ENCODE results near the gene KCMF1. TPM values are rescaled to one million over a fixed set of nuclear protein-coding genes. Genes with fewer than 3 reads are reported as not detected.
A peak's percentile ranks its signal among the peaks of the same experiment; 100 is the strongest.

KCMF1 gene
- total and polyA plus RNA-seq, 9 of the 15 experiments (the other 6 are each of a cell fraction or from before 2014, with no cell fraction given), result 6.8 to 88.2 (median 46.5) TPM

DNA sequence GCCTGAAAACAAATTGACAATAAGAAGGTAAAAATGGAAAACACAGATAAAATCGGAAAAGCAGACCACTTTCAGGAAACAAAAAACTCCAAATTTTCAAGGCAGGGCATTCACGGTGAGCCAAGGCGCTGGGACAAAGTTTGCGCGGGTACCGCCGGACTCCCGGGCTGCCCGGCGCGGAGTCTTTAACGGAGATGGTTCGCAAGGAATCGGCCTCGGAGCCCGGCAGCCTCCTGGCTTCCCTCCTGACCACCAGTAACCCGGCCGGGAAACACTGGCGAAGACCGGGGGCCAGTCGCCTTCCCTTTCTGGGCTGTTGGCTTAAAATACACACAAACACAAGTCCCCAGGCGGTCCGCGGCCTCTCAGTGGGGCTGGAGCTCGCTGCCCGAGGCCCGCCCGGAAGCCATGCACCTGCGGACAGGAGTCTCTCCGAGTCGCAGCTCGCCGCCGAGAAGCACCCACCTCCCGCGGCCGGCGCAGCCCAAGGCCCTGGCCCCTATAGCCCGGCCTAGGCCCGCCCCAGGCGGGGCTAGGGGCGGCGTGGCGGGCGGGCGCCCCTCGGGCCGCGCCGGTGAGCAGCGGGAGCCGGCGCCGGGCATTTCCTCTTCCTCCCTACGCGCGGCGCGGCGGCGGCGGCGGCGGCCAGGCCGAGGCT lies 622 bp upstream of the KCMF1 start (continued):
- TF ChIP-seq ZFX (CRISPR knock-in tag; IDR thresholded peaks at IDR 0.05) (peak; percentile 90), TAF1 (IDR thresholded peaks at IDR 0.05; ENCODE audit: control insufficient read depth, extremely low read depth, insufficient read depth, low read length, severe bottlenecking) (peak; percentile 50), ELF1 (tag; IDR thresholded peaks at IDR 0.05) (peak; percentile 25), ZNF263 (CRISPR knock-in tag; IDR thresholded peaks at IDR 0.05; ENCODE audit: borderline replicate concordance) (peak; percentile 15; the same call in 1 of the 2 replicates)

DNA sequence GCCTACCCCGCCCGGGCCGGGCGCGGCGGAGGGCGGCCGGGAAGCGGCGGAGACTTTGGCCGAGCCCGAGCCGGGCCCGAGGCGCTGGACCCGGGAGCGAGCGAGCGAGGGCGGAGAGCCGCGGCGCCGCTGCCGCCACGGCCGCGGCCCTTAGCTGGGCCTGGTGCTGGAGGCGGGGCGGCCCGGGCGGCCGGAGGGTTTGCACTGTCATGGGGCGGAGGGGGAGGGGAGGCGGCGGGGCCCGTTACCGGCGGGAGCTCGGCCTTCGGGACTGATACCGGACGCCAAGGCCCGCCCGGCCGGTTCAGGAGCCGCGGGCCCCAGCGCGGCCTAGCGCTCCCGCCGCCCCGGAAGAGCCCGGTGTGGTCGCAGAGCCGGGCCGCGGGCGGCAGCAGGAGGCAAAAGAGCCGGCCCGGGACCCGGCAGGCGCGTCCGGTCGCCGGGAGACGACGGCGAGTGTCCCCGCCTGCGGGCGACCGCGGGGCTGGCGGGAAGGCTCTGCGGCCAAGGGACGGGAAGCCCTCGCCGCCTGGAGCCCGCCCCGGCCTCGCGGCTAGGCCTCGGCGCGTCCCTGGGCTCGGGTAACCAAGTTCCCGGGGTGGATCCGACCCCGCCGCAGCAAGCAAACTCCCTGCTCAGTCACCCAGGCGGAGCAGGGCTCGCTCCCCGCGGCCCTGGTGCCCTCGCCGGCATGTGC lies 697 bp downstream of the KCMF1 start:
- peaks cover 12% of the 10 kb centered on the region; the same call in 2 of the 3 replicates for H3K36me3 ChIP-seq (ENCODE audit: control insufficient read depth, insufficient read depth, low read length)
- H3K27ac ChIP-seq (ENCODE audit: extremely low read depth, low read depth, low read length), result peak overlapping the region; percentile 79
- peaks cover 86% of the 10 kb centered on the region for H3K79me2 ChIP-seq (ENCODE audit: control insufficient read depth, insufficient read depth, low read length)
- peaks cover 13 to 16% of the 10 kb centered on the region in 2 experiments; a peak in 3 of 5 replicates for H3K4me1 ChIP-seq (replicated peaks in 1 of 2; ENCODE audit: control insufficient read depth in 2 of 2, insufficient read depth in 2 of 2, low read length in 2 of 2)
- no TSS peak for BruUV-seq (replicated peaks)
- WGBS (ENCODE audit: insufficient coverage, low coverage, missing lambda C conversion rate), result under 1% methylated on average over 47 of the region's 99 CpGs
- peak overlapping the region; percentile 86 for H3K4me2 ChIP-seq (ENCODE audit: insufficient read depth, low read length)
- peaks cover 3% of the 10 kb centered on the region for H3K9me1 ChIP-seq (ENCODE audit: control insufficient read depth, insufficient read depth, low read length)
- in situ Hi-C loops (cut with MboI), result no loop called here
- peak overlapping the region; percentile 91 to 95 for H3K9ac ChIP-seq (ENCODE audit: insufficient read depth in 1 of 2, low read depth in 2 of 2, low read length in 2 of 2)
- H2AFZ ChIP-seq (ENCODE audit: low read depth, low read length), result peak overlapping the region; percentile 16
- ATAC-seq, result peak; percentile 62
- no peaks in the 10 kb centered on the region; the same call in 1 of the 2 replicates for H3K9me3 ChIP-seq (replicated peaks; ENCODE audit: control insufficient read depth, insufficient read depth, low read depth, low read length)
- DNase-seq (ENCODE audit: extremely low read depth in 1 of 4, low spot score in 3 of 4), result peak in 2 of 4 experiments; percentile 70 to 81
- CTCF ChIA-PET (ENCODE audit: low intra/inter-chr PET ratio), result interaction anchor here (0.9 kb wide), 1 partner anchor 14 kb away, joined by 3 read pairs; no protein-coding TSS in a partner anchor
- no peak for FAIRE-seq
- H4K20me1 ChIP-seq (replicated peaks; ENCODE audit: control insufficient read depth, insufficient read depth, low read length), result peaks cover 19% of the 10 kb centered on the region; the same call in 1 of the 2 replicates
- POLR2A ChIA-PET, result interaction anchor here (0.6 to 3.2 kb wide), 11 partner anchors 8 to 83 kb away, joined by 3 to 11 read pairs (median 4); no protein-coding TSS in a partner anchor
- no peaks in the 10 kb centered on the region for H3K27me3 ChIP-seq (ENCODE audit: control insufficient read depth in 2 of 2, insufficient read depth in 2 of 2, low read length in 2 of 2)
- H3K4me3 ChIP-seq, result peak overlapping the region; percentile 64
- intact Hi-C loops (cut with micrococcal nuclease), result loop anchor here (5.0 kb wide), 1 partner anchor 41 kb away; no protein-coding TSS in a partner anchor
- TF ChIP-seq TAF1 (IDR thresholded peaks at IDR 0.05; ENCODE audit: control insufficient read depth, extremely low read depth, insufficient read depth, low read length, severe bottlenecking), result peak; percentile 48
- no peak for TF ChIP-seq ZNF551 (CRISPR knock-in tag; IDR thresholded peaks at IDR 0.05)
- TF ChIP-seq, protein P1, sequence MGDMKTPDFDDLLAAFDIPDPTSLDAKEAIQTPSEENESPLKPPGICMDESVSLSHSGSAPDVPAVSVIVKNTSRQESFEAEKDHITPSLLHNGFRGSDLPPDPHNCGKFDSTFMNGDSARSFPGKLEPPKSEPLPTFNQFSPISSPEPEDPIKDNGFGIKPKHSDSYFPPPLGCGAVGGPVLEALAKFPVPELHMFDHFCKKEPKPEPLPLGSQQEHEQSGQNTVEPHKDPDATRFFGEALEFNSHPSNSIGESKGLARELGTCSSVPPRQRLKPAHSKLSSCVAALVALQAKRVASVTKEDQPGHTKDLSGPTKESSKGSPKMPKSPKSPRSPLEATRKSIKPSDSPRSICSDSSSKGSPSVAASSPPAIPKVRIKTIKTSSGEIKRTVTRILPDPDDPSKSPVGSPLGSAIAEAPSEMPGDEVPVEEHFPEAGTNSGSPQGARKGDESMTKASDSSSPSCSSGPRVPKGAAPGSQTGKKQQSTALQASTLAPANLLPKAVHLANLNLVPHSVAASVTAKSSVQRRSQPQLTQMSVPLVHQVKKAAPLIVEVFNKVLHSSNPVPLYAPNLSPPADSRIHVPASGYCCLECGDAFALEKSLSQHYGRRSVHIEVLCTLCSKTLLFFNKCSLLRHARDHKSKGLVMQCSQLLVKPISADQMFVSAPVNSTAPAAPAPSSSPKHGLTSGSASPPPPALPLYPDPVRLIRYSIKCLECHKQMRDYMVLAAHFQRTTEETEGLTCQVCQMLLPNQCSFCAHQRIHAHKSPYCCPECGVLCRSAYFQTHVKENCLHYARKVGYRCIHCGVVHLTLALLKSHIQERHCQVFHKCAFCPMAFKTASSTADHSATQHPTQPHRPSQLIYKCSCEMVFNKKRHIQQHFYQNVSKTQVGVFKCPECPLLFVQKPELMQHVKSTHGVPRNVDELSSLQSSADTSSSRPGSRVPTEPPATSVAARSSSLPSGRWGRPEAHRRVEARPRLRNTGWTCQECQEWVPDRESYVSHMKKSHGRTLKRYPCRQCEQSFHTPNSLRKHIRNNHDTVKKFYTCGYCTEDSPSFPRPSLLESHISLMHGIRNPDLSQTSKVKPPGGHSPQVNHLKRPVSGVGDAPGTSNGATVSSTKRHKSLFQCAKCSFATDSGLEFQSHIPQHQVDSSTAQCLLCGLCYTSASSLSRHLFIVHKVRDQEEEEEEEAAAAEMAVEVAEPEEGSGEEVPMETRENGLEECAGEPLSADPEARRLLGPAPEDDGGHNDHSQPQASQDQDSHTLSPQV (IDR thresholded peaks at IDR 0.05), result peak; percentile 58; the same call in 1 of the 2 replicates
- peak; percentile 74 for TF ChIP-seq RBFOX2 (IDR thresholded peaks at IDR 0.05; ENCODE audit: low read depth, low read length)
- no peak for TF ChIP-seq ZNF76 (CRISPR knock-in tag; IDR thresholded peaks at IDR 0.05; ENCODE audit: borderline replicate concordance)
- TF ChIP-seq CCNT2 (IDR thresholded peaks at IDR 0.05; ENCODE audit: borderline replicate concordance, extremely low read depth, insufficient read length, low read depth, low read length), result peak; percentile 54
- peak; percentile 24; the same call in 1 of the 2 replicates for TF ChIP-seq SIN3B (IDR thresholded peaks at IDR 0.05; ENCODE audit: low read depth)
- TF ChIP-seq NONO (IDR thresholded peaks at IDR 0.05; ENCODE audit: low read depth in 2 of 2, low read length in 1 of 2), result peak in 1 of 2 experiments; percentile 28; a peak in 1 of 4 replicates
- 0 out of 2 replicates have a peak, but pooled peaks have one; percentile 19 for TF ChIP-seq MTA3 (IDR thresholded peaks at IDR 0.05; ENCODE audit: borderline replicate concordance)

Data from K562 (cell line).